Lung (tissue), 12 donors: ENCODE measurements around the gene ZFYVE21. TPM values are rescaled to one million over a fixed set of nuclear protein-coding genes. Genes with fewer than 3 reads are reported as not detected.
A peak's percentile ranks its signal among the peaks of the same experiment; 100 is the strongest.

Experiments
- ATAC-seq: fragments of 200-7000 bp; cut with Tn5 transposase; one replicate; pipeline ENCODE4 v1.9.1; 2020; ENCODE audit warnings: moderate number of reproducible peaks; ENCODE audit not compliant: insufficient read depth, low FRiP score
- DNase-seq, 3 donors: peaks; one replicate each; pipeline ENCODE4 v3.0.0-alpha.2; 2013 to 2017
- H3K27ac ChIP-seq, 2 donors: one replicate each; pipeline ENCODE4 v1.5.1; 2013; ENCODE audit warnings: mild to moderate bottlenecking in 2 of 2, moderate library complexity in 2 of 2, control low read depth in 1 of 2, inconsistent platforms in 1 of 2, low read depth in 1 of 2, low read length in 1 of 2
- H3K27me3 ChIP-seq, 3 donors: one replicate each; pipeline ENCODE4 v1.5.1; 2013; ENCODE audit warnings: low read length in 2 of 3; ENCODE audit not compliant: control insufficient read depth in 3 of 3, insufficient read depth in 3 of 3
- H3K36me3 ChIP-seq, 4 donors: one replicate each; pipeline ENCODE4 v1.5.1; 2013; ENCODE audit warnings: low read length in 4 of 4, mild to moderate bottlenecking in 1 of 4, moderate library complexity in 1 of 4; ENCODE audit not compliant: control insufficient read depth in 4 of 4, insufficient read depth in 4 of 4
- H3K4me1 ChIP-seq, 5 donors: one replicate each; pipeline ENCODE4 v1.5.1; 2013; ENCODE audit warnings: low read length in 5 of 5, mild to moderate bottlenecking in 2 of 5, moderate library complexity in 1 of 5; ENCODE audit not compliant: control insufficient read depth in 5 of 5, insufficient read depth in 5 of 5
- H3K4me3 ChIP-seq: one replicate; pipeline ENCODE4 v1.5.1; 2013; ENCODE audit warnings: mild to moderate bottlenecking, control low read depth, moderate library complexity
- H3K9ac ChIP-seq, 2 donors: one replicate each; pipeline ENCODE4 v1.5.1; 2013; ENCODE audit warnings: low read length in 2 of 2, control low read depth in 1 of 2; ENCODE audit not compliant: insufficient read depth in 1 of 2
- H3K9me3 ChIP-seq, 4 donors: one replicate each; pipeline ENCODE4 v1.5.1; 2013; ENCODE audit warnings: low read length in 3 of 4, mild to moderate bottlenecking in 1 of 4, moderate library complexity in 1 of 4; ENCODE audit not compliant: control insufficient read depth in 4 of 4, insufficient read depth in 3 of 4
- CTCF ChIP-seq: IDR thresholded peaks from 2 replicates; pipeline ENCODE4 v1.5.1; 2012; ENCODE audit warnings: mild to moderate bottlenecking; ENCODE audit errors: control extremely low read depth, extremely low read depth
- WGBS, 2 donors: extraction: QIAGEN DNeasy Blood & Tissue Kit; methylation state at CpG; one replicate each; pipeline ENCODE4 v1.1.7; 2013; 5-methylcytosine and 5-hydroxymethylcytosine counted together
- polyA plus RNA-seq, 2 donors: library from polyadenylated mRNA; stranded (reverse); fragments of 200-250 nt; gene quantifications; one replicate each; pipeline ENCODE4 v1.2.1, GENCODE V29; 2013
- total RNA-seq, 2 donors: library from RNA; depleted of rRNA in 1 of 2; stranded (reverse); fragments of >200 nt in 1 of 2; gene quantifications; one replicate each; pipeline ENCODE4 v1.2.1, GENCODE V29; 2014 to 2021
- donor health status: control.
- donor health status: control.
- donor health status: Bipolar disorder and iron deficiency.
- donor health status: healthy.
- donor health status: DM: yes; HTN: yes; CAD: no.

Gene ZFYVE21
- total and polyA plus RNA-seq, 4 donors: 39.4 to 68.3 (median 47.5) TPM

GRCh38 chr14:103733651-103734050 lies 18.0 kb downstream of the ZFYVE21 start:
- no peak for TF ChIP-seq CTCF
- ATAC-seq: no peak
- WGBS, 2 donors: 93 to 95% methylated on average over 14 of the region's 14 CpGs

GRCh38 chr14:103734081-103734888 lies 18.7 kb downstream of the ZFYVE21 start:
- ATAC-seq (no peak), DNase-seq (no peak)
- Histone ChIP-seq H3K36me3 (peaks cover 5 to 77% (median 19%) of the 10 kb centered on the region in 4 donors), H3K4me1 (peaks cover 0 to 26% (median 6%) of the 10 kb centered on the region in 5 donors), H3K9ac (no peak overlapping the region), H3K27ac (no peak overlapping the region), H3K27me3 (no peaks in the 10 kb centered on the region), H3K9me3 (no peaks in the 10 kb centered on the region), H3K4me3 (no peak overlapping the region)
- no peak for TF ChIP-seq CTCF
- WGBS, 2 donors: 94 to 95% methylated on average over 23 of the region's 23 CpGs

More at GRCh38 chr14:103733651-103734050, 18.0 kb downstream of the ZFYVE21 start:
- H3K4me3 ChIP-seq: no peak overlapping the region
- H3K36me3 ChIP-seq: peaks cover 5 to 77% (median 24%) of the 10 kb centered on the region in 4 donors
- no peak overlapping the region for H3K27ac ChIP-seq
- no peaks in the 10 kb centered on the region for H3K27me3 ChIP-seq
- H3K9ac ChIP-seq: no peak overlapping the region
- no peak for DNase-seq
- H3K9me3 ChIP-seq: no peaks in the 10 kb centered on the region
- H3K4me1 ChIP-seq: peaks cover 0 to 26% (median 6%) of the 10 kb centered on the region in 5 donors

- Histone ChIP-seq H3K9me3 (no peaks in the 10 kb centered on the region), H3K27me3 (no peaks in the 10 kb centered on the region), H3K27ac (no peak overlapping the region), H3K9ac (no peak overlapping the region), H3K4me3 (no peak overlapping the region), H3K4me1 (peaks cover 0 to 26% (median 6%) of the 10 kb centered on the region in 5 donors), H3K36me3 (peaks cover 12 to 77% (median 22%) of the 10 kb centered on the region in 4 donors)
- TF ChIP-seq CTCF: no peak
- WGBS, 2 donors: 68 to 71% methylated on average over 12 of the region's 12 CpGs
- peak in 1 of 3 donors; percentile 30 for DNase-seq
- ATAC-seq: no peak
Measured at GRCh38 chr14:103735022-103735421, 19.4 kb downstream of the ZFYVE21 start.
